GM12801 (cell line): ENCODE results near the gene PRDM15.

Source experiments
- TF ChIP-seq, protein P1 (sequence below): IDR thresholded peaks from one replicate; pipeline ENCODE4 v1.5.1; 2011; ENCODE audit warnings: control low read depth; ENCODE audit not compliant: insufficient read length; ENCODE audit errors: extremely low read depth

PRDM15 gene

DNA sequence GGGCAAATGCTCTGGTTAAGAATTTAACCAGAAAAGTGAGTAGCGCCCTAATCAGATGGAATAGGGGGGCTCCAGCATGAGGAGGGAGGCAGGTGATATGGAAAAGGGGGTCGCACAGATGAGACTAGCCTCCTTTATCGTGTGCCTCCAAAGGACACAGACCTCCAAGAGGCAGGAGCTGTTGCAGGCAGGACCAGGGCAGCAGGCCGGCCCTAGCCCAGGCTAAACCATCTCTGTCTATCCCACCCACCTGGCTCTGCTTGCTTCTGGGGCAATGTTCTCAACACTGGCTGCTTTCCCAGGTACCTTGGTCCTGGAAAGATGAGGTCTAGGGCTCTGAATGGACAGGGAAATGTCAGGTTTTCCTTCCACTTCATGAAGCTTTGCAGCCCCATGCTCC is 38.4 kb upstream of the PRDM15 start:
- TF ChIP-seq, protein P1, sequence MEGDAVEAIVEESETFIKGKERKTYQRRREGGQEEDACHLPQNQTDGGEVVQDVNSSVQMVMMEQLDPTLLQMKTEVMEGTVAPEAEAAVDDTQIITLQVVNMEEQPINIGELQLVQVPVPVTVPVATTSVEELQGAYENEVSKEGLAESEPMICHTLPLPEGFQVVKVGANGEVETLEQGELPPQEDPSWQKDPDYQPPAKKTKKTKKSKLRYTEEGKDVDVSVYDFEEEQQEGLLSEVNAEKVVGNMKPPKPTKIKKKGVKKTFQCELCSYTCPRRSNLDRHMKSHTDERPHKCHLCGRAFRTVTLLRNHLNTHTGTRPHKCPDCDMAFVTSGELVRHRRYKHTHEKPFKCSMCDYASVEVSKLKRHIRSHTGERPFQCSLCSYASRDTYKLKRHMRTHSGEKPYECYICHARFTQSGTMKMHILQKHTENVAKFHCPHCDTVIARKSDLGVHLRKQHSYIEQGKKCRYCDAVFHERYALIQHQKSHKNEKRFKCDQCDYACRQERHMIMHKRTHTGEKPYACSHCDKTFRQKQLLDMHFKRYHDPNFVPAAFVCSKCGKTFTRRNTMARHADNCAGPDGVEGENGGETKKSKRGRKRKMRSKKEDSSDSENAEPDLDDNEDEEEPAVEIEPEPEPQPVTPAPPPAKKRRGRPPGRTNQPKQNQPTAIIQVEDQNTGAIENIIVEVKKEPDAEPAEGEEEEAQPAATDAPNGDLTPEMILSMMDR: no peak

DNA sequence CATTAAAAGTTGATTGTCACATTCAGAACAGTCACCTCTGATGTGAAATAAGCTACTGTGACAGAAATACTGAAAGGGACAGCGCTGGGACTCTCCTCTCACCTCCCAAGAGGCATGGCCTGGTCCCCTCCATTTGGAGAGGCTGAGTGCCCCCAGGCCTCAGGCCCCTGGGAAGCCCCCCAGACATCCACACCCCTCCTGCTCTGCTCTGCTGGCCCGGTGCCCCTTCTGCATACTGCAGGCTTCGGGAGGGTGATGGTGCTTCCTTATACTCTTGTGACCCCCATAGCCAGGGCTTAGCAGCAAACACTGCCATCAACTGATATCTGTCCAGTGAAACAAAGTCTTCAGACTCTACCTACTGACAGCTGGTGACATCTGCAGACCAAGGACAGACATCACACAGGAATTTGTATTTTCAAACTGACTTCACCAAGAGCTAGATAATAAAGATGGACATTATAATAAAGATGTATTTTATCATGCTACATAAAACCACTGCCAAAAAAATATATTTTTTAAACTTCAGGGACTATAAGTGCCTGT is 37.8 kb upstream of the PRDM15 start:
- TF ChIP-seq, protein P1: no peak

DNA sequence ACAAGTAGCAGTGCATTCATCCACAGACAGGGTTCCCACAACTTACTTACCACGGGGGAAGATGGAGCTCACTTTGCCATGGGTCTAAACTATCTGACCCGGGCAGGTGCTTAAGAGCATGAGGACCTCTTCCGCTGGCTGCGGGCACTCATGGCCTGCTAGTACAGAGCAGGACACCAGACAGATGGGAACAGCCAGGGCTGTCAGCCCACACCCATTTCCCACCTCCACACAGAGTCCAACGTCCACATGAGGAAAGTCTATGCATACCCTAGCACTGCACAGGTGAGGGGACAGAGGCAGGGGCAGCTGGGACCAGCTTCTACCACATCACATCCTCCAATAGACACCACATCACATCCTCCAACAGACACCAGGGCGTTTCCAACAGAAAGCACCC is 35.8 kb upstream of the PRDM15 start:
- TF ChIP-seq, protein P1: no peak

DNA sequence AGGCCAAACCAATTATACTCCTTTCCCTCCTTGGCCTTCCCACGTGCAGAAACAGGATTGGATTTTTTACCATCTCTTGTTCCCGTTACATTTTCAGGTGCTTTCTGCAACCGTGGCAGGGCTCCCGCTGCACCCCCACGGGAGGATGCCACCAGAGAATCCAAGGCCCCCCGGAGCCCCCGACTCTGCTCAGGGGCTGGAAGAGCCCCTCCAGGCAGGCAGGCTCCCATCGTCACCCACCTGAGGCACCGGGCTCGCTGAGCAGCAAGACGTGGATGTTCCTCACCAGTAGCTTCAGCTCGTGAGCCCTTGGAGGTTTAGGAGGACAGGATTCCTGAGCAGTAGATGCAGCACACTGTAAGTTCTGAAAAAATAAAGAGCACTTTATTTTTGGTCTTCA is 35.2 kb upstream of the PRDM15 start:
- TF ChIP-seq, protein P1: no peak

DNA sequence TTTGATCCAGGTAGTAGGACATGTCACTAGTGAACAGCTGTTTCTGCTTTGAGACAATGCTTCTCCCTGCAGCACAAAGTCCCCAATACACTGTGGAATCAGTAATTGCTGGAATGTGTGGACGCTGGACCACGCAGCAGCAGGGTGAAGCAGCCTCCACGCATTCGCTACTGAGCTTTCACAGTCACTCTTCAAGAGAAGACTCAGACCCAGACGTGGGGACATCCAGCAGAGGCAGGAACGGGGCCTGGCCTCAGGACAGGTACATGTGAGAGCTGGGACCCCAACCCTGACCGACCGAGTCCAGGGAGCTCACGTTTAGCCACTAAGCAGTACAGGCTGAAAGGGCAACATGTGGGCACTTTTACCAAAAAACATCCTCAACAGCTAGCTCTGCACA is 34.1 kb upstream of the PRDM15 start:
- TF ChIP-seq, protein P1: no peak

DNA sequence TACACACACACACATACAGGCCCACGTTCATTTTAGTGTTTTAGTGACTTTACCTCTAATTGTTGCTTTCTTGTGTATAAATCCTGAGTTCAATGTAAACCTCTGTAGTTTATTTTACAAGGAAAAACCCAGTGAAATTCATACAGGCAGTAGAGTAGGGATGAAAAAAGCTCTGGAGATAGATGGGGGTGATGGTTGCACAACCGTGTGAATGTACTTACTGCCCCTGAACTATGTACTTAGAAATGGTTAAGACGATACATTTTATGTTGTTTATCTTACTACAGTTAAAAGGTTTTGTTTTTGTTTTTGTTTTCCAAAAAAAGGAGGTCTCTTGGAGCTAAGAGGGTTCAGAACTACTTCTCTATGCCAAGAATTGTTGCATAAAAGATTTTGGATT is 29.7 kb upstream of the PRDM15 start:
- TF ChIP-seq, protein P1: no peak

DNA sequence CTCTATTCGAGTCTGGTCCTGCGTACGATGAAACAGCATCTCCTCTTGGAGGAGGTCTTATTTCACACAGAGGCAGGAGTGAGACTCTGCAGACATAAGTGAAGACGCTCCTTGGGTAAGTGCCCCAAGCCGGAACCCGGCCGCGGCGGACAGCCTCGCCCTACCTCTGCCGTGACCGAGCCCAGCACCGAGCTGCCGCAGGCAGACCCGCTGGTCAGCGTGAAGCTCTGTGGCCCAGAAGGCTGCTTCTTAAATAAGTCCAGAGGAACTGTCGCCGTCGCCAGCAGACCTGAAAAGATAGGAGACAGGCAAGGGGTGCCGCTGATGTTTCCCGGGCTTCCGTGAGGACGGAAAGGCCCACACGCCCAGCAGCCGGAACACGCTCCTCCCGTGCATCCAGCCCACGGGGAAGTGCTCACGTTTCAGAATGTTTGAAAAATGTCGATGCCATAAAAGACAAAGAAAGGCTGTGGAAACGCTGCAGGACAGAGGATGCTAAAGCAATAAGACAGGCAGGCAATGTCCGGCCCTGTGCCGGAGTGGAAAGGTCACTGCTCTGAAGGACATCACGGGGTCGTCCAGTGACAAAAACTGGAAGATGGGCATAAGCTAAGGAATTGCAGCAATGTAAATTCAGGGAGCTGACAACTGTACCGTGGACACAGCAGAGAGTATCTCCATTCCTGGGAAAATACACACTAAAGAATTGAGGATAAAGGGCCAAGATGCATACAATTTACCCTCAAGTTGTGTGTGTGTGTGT is 28.5 kb upstream of the PRDM15 start:
- TF ChIP-seq, protein P1: no peak

DNA sequence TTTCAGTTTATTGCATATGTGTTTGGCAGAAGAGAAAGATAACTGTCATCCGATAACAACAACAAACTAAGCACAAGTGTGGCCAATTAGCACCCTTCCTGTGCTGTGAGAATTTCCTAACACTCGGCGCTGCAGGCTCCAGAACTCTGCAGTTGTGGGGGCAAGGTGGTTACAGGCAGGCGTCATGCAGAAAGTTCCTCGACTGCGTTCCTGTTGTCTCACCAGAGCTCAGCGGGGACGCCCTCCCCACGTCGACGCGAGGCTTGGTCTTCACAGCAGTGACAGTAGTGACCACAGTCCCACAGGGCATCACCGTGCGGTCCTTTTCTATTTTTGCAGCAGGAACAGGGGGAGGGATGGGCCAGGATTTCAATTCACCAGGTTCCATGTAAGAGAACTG is 27.6 kb upstream of the PRDM15 start:
- TF ChIP-seq, protein P1: no peak
